OCI-LY3 (cell line): ENCODE results near the gene IL10.

Experiments used
- H2AFZ ChIP-seq: fragments of 200-600, 300-600 bp; shearing (Covaris generic); 2 replicates; pipeline ENCODE4 v1.6.0; 2014; ENCODE audit warnings: antibody characterized with exemption, low read depth, low read length
- H3K27ac ChIP-seq: fragments of 200-600, 300-600 bp; sonication (generic); 2 replicates; pipeline ENCODE4 v1.5.1; 2014; ENCODE audit warnings: mild to moderate bottlenecking, low read length, moderate library complexity, mixed read lengths
- H3K27me3 ChIP-seq: fragments of 200-600, 300-600 bp; sonication (generic); 2 replicates; pipeline ENCODE4 v1.6.1; 2014; ENCODE audit warnings: low read depth, low read length, mixed read lengths
- H3K36me3 ChIP-seq: fragments of 200-600, 300-600 bp; sonication (generic); replicated peaks from 2 replicates; pipeline ENCODE3; 2014; ENCODE audit warnings: low read depth, low read length, mixed read lengths
- H3K4me1 ChIP-seq: fragments of 300-600, 200-600 bp; sonication (generic); 2 replicates; pipeline ENCODE4 v1.6.1; 2014; ENCODE audit warnings: low read length, mixed read lengths
- H3K4me2 ChIP-seq: fragments of 200-600, 300-600 bp; sonication (generic); 2 replicates; pipeline ENCODE4 v1.6.1; 2014; ENCODE audit warnings: low read length, mixed read lengths
- H3K4me3 ChIP-seq: fragments of 300-600, 200-600 bp; sonication (generic); 2 replicates; pipeline ENCODE4 v1.5.1; 2014; ENCODE audit warnings: antibody characterized with exemption, mild to moderate bottlenecking, low read length, moderate library complexity
- H3K79me2 ChIP-seq: fragments of 300-600, 200-600 bp; shearing (Covaris generic); 2 replicates; pipeline ENCODE4 v1.6.1; 2014; ENCODE audit warnings: mild to moderate bottlenecking, low read length, mixed read lengths
- H3K9ac ChIP-seq: fragments of 300-600, 200-600 bp; shearing (Covaris generic); 2 replicates; pipeline ENCODE4 v1.6.0; 2014; ENCODE audit warnings: mild to moderate bottlenecking, low read length, moderate library complexity
- H3K9me3 ChIP-seq: fragments of 200-600, 300-600 bp; shearing (Covaris generic); 2 replicates; pipeline ENCODE4 v1.6.1; 2014; ENCODE audit warnings: low read length, mixed read lengths; ENCODE audit not compliant: insufficient read depth
- H4K20me1 ChIP-seq: fragments of 200-600, 300-600 bp; sonication (generic); 2 replicates; pipeline ENCODE4 v1.6.1; 2016; ENCODE audit warnings: low read length, mixed read lengths; ENCODE audit not compliant: insufficient read depth
- CTCF ChIP-seq: fragments of 200-600, 300-600 bp; sonication (generic); IDR thresholded peaks from 2 replicates; pipeline ENCODE4 v1.5.1; 2014; ENCODE audit warnings: antibody characterized with exemption, low read length, low read depth
- EZH2phosphoT487 ChIP-seq: fragments of 200-600 bp; shearing (Covaris generic); IDR thresholded peaks from 2 replicates; pipeline ENCODE4 v1.6.1; 2018; ENCODE audit warnings: antibody characterized with exemption, mixed run types, low read depth

The IL10 gene

GRCh38 chr1:206794294-206794908 lies 22.1 kb upstream of the IL10 start:
- TF ChIP-seq CTCF, result no peak
- TF ChIP-seq EZH2phosphoT487, result no peak
- Histone ChIP-seq H3K9me3 (no peaks in the 10 kb centered on the region), H3K36me3 (peaks cover 2% of the 10 kb centered on the region), H3K4me3 (peak overlapping the region; percentile 14; the same call in 1 of the 2 replicates), H3K4me2 (peak overlapping the region; percentile 61), H3K79me2 (no peaks in the 10 kb centered on the region), H3K9ac (peak overlapping the region; percentile 8; the same call in 1 of the 2 replicates), H3K27ac (peak overlapping the region; percentile 19; the same call in 1 of the 2 replicates), H3K27me3 (peaks cover 2% of the 10 kb centered on the region; the same call in 1 of the 2 replicates), H4K20me1 (no peaks in the 10 kb centered on the region), H2AFZ (no peak overlapping the region), H3K4me1 (peaks cover 77% of the 10 kb centered on the region)

- H2AFZ ChIP-seq, result no peak overlapping the region
- TF ChIP-seq CTCF (no peak), EZH2phosphoT487 (no peak)
- peak overlapping the region; percentile 61 for H3K4me2 ChIP-seq
- H3K9ac ChIP-seq, result peak overlapping the region; percentile 8; the same call in 1 of the 2 replicates
- peaks cover 2% of the 10 kb centered on the region for H3K36me3 ChIP-seq
- H3K9me3 ChIP-seq, result no peaks in the 10 kb centered on the region
- no peak overlapping the region for H3K4me3 ChIP-seq
- H4K20me1 ChIP-seq, result no peaks in the 10 kb centered on the region
- peaks cover 10% of the 10 kb centered on the region; the same call in 1 of the 2 replicates for H3K27me3 ChIP-seq
- H3K79me2 ChIP-seq, result no peaks in the 10 kb centered on the region
- H3K4me1 ChIP-seq, result peaks cover 78% of the 10 kb centered on the region
- H3K27ac ChIP-seq, result peak overlapping the region; percentile 70
Measured at GRCh38 chr1:206793620-206794019, 21.3 kb upstream of the IL10 start.

GRCh38 chr1:206792939-206793607 lies 20.8 kb upstream of the IL10 start:
- Histone ChIP-seq H3K4me3 (peak overlapping the region; percentile 15; the same call in 1 of the 2 replicates), H3K27ac (peak overlapping the region; percentile 70), H3K9me3 (no peaks in the 10 kb centered on the region), H3K79me2 (no peaks in the 10 kb centered on the region), H3K27me3 (peaks cover 10% of the 10 kb centered on the region; the same call in 1 of the 2 replicates), H3K9ac (peak overlapping the region; percentile 46; the same call in 1 of the 2 replicates), H3K4me1 (peaks cover 74% of the 10 kb centered on the region), H2AFZ (no peak overlapping the region), H3K4me2 (peak overlapping the region; percentile 61), H3K36me3 (peaks cover 2% of the 10 kb centered on the region), H4K20me1 (no peaks in the 10 kb centered on the region)
- TF ChIP-seq EZH2phosphoT487, result no peak
- TF ChIP-seq CTCF, result no peak
